ENCODE measurements around the gene ADAMTS9.

Gene ADAMTS9, protein sequence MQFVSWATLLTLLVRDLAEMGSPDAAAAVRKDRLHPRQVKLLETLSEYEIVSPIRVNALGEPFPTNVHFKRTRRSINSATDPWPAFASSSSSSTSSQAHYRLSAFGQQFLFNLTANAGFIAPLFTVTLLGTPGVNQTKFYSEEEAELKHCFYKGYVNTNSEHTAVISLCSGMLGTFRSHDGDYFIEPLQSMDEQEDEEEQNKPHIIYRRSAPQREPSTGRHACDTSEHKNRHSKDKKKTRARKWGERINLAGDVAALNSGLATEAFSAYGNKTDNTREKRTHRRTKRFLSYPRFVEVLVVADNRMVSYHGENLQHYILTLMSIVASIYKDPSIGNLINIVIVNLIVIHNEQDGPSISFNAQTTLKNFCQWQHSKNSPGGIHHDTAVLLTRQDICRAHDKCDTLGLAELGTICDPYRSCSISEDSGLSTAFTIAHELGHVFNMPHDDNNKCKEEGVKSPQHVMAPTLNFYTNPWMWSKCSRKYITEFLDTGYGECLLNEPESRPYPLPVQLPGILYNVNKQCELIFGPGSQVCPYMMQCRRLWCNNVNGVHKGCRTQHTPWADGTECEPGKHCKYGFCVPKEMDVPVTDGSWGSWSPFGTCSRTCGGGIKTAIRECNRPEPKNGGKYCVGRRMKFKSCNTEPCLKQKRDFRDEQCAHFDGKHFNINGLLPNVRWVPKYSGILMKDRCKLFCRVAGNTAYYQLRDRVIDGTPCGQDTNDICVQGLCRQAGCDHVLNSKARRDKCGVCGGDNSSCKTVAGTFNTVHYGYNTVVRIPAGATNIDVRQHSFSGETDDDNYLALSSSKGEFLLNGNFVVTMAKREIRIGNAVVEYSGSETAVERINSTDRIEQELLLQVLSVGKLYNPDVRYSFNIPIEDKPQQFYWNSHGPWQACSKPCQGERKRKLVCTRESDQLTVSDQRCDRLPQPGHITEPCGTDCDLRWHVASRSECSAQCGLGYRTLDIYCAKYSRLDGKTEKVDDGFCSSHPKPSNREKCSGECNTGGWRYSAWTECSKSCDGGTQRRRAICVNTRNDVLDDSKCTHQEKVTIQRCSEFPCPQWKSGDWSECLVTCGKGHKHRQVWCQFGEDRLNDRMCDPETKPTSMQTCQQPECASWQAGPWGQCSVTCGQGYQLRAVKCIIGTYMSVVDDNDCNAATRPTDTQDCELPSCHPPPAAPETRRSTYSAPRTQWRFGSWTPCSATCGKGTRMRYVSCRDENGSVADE (N-terminal part only)

GRCh38 chr3:64687781-64688604 is at the start of gene ADAMTS9:
TSS of gene ADAMTS9 (minus strand) at chr3:64688000. CDS start at chr3:64687657, 343 bp downstream.
- no peak for DNase-seq

GRCh38 chr3:64732576-64732975 is 44.8 kb upstream of the ADAMTS9 start:
- no peak for DNase-seq

DNA sequence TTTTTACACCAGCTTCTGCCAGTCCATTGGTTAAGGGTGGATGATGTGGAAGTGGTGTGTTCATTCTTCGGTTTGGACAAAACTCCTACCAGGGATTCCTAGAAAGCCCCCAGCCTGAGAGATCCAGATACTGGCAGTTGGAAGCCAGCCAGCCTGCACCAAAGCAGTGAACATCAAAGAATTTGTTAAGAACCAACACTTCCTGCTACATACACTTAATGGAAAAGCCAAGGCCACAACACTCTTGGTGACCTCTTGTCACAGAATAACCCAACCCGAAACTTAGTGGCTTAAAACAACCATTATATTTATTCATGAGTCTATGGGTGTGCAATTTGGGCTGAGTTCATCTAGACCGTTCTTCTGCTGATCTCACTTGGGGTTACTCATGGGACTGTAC is 42.9 kb upstream of the ADAMTS9 start:
- no peak for DNase-seq

- no peak for DNase-seq
Observed at GRCh38 chr3:64728994-64729393, 41.2 kb upstream of the ADAMTS9 start.

- DNase-seq, result no peak
Observed at GRCh38 chr3:64728428-64728827, 40.6 kb upstream of the ADAMTS9 start.

DNA sequence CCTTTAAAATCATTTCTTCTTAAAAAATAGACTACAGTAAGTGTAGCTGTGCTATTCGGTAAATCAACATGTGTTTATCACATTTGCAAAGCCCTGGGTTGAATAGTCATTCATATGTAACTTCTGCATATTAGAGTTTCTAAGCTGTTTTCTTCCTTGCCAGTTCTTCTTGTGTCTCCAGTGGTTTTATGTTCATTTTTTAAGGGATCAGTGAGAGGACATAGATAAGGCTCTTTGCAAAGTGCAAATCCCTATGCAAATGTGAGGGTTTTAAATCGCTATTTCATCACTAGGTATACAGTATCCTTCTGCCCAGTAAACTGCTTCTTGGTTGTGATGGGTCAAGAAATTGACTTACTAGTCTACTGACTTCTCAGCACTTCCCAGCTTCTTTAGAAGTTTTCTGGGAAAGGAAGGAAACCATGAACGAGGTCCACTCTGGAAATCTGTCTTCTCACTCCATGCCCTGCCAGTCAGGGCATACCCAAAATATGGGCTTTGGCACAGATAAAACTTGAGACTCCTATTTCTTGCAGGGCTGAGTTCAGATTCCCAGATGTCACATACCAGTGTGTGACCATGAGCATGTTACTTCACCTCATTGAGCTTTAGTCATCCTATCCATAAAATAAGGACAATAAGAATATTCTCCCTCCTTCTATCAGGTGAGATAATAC is 38.8 kb upstream of the ADAMTS9 start:
- no peak for DNase-seq

- no peak for DNase-seq
Observed at GRCh38 chr3:64718976-64719375, 31.2 kb upstream of the ADAMTS9 start.

DNA sequence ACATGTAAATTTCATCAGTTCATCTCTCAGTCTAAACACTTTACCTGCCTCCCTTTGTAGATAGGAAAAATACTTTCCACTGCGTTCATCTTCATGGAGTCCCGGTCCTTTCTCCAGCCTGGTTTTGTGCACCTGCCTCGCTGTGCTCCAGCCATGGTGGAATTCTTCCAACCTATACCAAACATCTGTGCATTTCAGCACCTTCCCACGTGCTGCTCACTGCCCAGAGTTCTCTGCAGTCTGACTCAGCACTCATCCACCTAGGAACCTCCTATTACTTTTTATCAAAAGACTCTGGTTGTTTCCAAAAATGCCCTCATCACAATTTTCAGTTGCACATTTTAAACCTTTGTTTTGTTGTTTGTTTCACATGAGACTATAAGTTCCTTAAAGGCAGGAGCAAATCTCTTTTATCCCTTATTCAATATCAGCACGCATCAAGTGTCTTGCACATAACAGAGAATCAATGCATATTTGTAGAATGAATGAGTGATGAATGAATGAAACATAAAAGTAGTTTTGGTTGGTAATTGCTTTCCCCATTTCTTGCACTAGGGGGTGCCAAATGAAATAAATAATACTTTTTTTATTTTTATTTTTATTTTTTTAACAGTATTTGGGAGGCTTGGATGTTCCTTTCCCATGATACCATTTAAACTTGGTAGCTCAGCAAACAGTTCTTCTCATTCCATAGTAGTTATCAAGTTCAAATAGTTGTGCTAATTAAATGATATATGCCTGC is 30.2 kb upstream of the ADAMTS9 start:
- DNase-seq, result no peak

DNA sequence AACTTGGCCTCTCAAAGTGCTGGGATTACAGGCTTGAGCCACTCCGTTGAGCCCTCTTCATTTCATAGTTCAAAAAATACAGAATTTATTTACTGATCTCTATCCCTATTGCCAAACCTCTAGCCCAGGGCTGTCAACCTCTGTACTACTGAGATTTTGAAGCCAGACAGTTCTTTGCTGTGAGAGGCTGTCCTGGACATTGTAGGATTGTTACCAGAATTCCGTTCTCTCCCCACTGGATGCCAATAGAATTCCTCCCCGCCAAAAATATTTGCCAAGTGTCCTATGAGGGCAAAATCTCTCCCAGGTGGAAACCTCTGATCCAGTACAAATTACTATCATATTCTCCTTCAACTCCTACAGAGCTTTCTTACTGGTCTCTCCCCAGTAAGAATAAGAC is 29.6 kb upstream of the ADAMTS9 start:
- no peak for DNase-seq

DNA sequence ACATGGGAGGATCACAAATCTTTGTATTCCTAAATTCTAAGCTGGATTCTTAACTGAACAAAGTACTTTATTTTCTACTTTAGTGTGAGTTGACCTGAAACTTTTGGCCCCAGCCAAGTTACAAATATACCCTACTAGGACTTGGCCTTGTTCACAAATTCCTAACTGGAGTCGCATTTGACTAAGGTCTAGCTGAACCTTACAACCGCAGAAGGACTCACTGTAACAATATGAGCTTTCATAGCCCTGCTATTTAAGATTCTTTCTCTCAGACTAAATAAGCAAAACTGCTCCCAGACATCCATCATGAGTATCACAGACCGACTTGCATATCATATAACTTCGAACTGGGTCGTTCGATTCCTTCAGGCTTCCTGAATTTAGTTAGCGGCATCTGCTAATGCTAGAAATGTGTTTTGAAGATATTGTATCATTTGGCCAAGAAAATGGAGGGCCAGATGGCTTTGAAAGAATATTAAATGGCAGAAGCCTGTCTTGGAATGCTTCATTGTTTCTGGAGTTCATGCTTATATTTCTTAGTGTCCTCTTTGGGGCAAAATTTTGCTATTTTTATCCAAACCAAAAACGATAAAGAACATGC is 28.4 kb upstream of the ADAMTS9 start:
- no peak for DNase-seq

DNA sequence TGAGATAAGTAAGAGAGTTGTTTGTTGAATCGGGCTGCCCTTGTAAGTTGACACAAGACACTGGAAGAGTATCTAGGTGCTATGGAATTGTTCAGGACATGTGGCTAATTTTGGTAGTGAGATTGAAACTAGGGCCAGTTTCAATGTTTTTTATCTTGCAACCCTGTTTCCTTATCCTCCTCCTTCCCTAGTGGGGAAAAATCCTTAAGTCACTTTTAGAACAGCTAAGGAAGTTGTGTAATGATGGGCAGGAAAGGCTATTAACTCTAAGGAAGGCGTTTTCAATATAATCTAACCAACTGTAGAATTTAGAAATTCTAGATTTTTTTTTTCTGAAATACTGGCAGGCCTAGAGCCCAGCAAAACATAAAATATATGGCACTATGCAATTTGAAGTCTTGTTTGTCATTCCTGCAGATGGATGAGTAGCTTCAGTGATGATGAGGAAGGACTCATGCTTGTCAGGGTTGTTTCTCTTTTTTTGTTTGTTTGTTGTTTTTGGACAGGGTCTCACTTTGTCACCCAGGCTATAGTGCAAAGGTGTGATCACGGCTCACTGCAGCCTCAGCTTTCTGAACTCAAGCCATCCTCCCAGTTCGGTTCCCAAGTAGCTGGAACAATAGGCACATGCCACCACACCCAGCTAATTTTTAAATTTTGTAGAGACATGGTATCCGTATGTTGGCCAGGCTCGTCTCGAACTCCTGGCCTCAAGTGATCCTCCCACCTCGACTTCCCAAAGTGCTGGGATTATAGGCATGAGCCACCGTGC is 27.6 kb upstream of the ADAMTS9 start:
- DNase-seq, result no peak

DNA sequence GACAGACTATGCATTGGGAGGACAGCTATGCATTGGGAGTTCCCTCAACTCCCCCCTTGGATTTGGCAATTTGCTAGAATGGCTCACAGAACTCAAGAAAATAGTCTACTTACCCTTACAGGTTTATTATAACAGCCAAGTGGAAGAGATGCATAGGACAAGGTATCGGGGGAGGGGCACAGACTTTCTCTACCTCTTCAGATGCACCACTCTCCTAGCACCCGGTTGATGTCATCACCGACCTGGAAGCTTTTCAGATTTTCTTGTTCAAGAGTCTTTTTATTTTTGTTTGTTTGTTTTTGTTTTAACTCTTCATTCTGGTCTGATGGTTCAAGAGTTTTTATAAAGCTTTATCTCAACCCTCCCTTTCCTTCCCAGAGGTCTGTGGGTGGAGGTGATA is 20.7 kb upstream of the ADAMTS9 start:
- no peak for DNase-seq

- no peak for DNase-seq
Observed at GRCh38 chr3:64705946-64706345, 18.1 kb upstream of the ADAMTS9 start.

DNA sequence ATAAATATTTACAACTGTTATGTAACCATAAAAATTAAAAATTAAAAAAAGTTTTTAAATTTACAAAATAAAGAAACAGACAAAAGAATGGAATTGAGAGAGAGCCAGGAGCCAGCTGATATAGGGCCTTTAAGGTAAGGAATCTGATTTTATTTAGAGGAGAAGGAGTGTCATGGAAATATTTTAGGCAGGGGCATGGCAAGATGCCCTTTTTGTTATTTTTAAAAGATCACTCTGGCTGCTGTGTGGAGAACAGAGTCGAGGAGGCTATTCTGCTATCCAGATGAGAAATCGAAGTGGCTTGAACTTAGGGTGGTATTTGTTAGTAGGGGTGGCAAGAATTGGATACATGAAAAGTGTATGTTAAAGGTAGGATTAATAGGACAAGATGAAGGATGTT is 9.1 kb upstream of the ADAMTS9 start:
- no peak for DNase-seq

DNA sequence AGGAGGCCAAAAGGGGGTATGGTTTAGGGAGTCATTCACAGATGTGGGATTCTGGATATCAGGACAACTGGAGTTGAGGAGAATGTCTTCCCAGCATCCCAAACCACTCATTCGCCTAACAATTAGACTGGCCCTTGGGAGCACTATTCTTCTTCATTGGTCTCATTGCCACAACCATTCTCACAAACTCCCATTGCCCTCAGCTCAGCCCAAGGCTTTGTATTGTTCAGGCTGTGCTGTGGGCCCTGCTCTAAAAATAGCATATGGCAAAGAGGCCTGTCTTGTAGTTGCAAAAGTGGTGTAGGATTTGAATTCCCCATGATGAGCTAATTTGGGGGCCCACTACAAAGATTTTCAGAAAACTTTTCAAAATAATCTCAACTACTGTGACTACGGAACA is 6.3 kb upstream of the ADAMTS9 start:
- DNase-seq, result no peak

- no peak for DNase-seq
Observed at GRCh38 chr3:64693031-64693430, 5.2 kb upstream of the ADAMTS9 start.

DNA sequence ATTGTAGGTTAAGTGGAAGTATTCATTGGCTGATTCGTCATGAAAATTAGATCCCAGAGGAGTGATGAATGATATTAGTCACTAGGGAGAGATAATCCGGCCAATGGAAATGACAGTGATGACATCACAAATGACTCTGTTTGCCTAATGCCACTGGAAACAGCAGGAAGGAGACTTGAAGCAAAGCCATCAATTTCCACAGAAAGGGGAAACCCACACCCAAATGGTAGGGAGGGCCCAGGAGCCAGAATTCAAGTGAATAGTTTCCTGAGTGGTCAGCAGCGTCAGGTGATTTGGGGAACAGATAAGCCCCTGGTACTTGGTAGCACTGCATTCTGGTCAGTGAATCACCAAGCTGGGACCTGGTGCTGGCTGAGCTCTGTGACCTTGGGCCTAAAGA is 3.3 kb upstream of the ADAMTS9 start:
- DNase-seq, result no peak

DNA sequence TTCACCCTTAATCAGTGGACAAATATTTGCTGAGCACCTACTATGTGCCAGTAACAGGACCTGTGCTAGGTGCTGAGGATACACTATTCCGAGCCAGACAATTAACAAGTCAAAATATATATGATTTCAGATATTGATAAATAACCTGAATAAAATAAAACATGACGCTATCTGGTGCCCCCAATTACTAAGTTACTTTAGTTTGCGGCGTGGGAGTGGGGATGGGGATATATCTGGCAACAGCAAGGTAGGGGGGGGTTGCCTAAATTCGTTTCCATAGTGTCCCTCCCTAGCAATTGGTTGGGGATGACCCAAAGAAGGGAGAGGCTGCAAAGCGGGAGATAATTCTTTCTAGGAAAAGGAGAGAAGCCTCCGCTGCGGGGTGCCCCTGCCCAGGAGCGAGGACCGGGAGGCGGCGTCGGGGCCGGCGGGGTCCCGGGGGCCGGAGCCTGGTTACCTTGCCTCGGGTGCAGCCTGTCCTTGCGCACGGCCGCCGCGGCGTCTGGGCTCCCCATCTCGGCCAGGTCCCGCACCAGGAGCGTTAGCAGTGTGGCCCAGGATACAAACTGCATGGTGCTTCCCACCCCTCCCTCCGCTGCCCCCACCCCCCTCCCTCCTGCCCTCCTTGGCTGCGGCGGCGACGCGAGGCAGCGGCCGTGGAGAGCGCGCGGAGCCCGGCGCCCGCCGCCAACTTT is 567 bp downstream of the ADAMTS9 start:
- DNase-seq, result no peak

GRCh38 chr3:64686446-64686908 is 1.3 kb downstream of the ADAMTS9 start:
- no peak for DNase-seq
